ENCODE data around the gene BET1L. TPM values are rescaled to one million over a fixed set of nuclear protein-coding genes. Genes with fewer than 3 reads are reported as not detected.

BET1L gene
- total and polyA plus RNA-seq, 2 experiments from 2014 or later: 19.5 to 22.8 TPM

DNA sequence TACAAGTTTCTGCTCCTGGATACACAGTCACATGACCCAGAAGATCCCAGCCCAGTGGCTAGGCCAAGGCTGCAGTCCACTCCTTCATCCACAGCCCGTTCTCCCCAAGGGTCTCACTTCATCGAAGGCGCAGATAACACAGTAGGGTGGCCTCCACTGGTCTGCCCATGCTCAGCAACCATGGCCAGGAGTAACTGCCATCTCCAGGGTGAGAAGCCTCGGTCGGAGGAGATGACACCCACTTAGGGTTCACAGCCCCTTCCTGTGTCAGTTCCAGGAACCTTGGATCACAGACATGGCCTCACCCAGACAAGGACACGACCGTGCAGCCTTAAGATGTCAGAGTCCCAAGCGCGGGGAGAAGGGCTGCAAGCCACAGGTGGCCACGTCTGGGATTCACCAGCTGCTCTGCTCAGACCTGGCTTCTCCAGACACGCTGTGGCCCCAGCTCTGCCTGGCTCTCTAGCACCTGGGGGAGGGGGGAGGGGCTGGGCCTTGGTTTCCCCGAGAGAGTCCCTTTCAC is 2.6 kb downstream of the BET1L start:
- Histone ChIP-seq H3K27me3 (ENCODE audit: insufficient read depth) (no peaks in the 10 kb centered on the region), H3K4me2 (no peak overlapping the region), H3K4me1 (ENCODE audit: insufficient read depth) (peaks cover 9% of the 10 kb centered on the region; the same call in 1 of the 2 replicates), H3K9me2 (ENCODE audit: insufficient read depth) (no peaks in the 10 kb centered on the region), H3F3A (replicated peaks; ENCODE audit: low read depth) (peaks cover 9% of the 10 kb centered on the region), H3K27ac (ENCODE audit: low read depth) (no peak overlapping the region), H3K36me3 (ENCODE audit: insufficient read depth) (no peaks in the 10 kb centered on the region), H2AFZ (no peak overlapping the region), H3K4me3 (no peak overlapping the region), H4K20me1 (replicated peaks; ENCODE audit: insufficient read depth) (peaks cover 4% of the 10 kb centered on the region; the same call in 1 of the 2 replicates), H3K79me2 (replicated peaks; ENCODE audit: insufficient read depth) (peaks cover 20% of the 10 kb centered on the region)
- peaks cover 4% of the 10 kb centered on the region; the same call in 2 of the 3 replicates for H3K4me1 Mint-ChIP-seq
- DNase-seq (ENCODE audit: low spot score): no peak
- ATAC-seq: no peak
- TF ChIP-seq, protein P1, sequence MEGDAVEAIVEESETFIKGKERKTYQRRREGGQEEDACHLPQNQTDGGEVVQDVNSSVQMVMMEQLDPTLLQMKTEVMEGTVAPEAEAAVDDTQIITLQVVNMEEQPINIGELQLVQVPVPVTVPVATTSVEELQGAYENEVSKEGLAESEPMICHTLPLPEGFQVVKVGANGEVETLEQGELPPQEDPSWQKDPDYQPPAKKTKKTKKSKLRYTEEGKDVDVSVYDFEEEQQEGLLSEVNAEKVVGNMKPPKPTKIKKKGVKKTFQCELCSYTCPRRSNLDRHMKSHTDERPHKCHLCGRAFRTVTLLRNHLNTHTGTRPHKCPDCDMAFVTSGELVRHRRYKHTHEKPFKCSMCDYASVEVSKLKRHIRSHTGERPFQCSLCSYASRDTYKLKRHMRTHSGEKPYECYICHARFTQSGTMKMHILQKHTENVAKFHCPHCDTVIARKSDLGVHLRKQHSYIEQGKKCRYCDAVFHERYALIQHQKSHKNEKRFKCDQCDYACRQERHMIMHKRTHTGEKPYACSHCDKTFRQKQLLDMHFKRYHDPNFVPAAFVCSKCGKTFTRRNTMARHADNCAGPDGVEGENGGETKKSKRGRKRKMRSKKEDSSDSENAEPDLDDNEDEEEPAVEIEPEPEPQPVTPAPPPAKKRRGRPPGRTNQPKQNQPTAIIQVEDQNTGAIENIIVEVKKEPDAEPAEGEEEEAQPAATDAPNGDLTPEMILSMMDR (conservative IDR thresholded peaks at IDR 0.05; ENCODE audit: low read depth in 2 of 2): no peak
- TF ChIP-seq POLR2AphosphoS5 (IDR thresholded peaks at IDR 0.05; ENCODE audit: low read depth) (no peak), CREB1 (CRISPR knock-in tag; IDR thresholded peaks at IDR 0.05; ENCODE audit: low read depth) (no peak), JUNB (IDR thresholded peaks at IDR 0.05; ENCODE audit: unreplicated experiment) (no peak), STAT1 (IDR thresholded peaks at IDR 0.05; ENCODE audit: unreplicated experiment) (no peak), NANOG (IDR thresholded peaks at IDR 0.05; ENCODE audit: borderline replicate concordance) (no peak), EZH2 (IDR thresholded peaks at IDR 0.05; ENCODE audit: low read depth, unreplicated experiment) (no peak)
- TF ChIP-seq, protein P2, sequence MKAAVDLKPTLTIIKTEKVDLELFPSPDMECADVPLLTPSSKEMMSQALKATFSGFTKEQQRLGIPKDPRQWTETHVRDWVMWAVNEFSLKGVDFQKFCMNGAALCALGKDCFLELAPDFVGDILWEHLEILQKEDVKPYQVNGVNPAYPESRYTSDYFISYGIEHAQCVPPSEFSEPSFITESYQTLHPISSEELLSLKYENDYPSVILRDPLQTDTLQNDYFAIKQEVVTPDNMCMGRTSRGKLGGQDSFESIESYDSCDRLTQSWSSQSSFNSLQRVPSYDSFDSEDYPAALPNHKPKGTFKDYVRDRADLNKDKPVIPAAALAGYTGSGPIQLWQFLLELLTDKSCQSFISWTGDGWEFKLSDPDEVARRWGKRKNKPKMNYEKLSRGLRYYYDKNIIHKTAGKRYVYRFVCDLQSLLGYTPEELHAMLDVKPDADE (IDR thresholded peaks at IDR 0.05): no peak
- TF ChIP-seq, protein P3, sequence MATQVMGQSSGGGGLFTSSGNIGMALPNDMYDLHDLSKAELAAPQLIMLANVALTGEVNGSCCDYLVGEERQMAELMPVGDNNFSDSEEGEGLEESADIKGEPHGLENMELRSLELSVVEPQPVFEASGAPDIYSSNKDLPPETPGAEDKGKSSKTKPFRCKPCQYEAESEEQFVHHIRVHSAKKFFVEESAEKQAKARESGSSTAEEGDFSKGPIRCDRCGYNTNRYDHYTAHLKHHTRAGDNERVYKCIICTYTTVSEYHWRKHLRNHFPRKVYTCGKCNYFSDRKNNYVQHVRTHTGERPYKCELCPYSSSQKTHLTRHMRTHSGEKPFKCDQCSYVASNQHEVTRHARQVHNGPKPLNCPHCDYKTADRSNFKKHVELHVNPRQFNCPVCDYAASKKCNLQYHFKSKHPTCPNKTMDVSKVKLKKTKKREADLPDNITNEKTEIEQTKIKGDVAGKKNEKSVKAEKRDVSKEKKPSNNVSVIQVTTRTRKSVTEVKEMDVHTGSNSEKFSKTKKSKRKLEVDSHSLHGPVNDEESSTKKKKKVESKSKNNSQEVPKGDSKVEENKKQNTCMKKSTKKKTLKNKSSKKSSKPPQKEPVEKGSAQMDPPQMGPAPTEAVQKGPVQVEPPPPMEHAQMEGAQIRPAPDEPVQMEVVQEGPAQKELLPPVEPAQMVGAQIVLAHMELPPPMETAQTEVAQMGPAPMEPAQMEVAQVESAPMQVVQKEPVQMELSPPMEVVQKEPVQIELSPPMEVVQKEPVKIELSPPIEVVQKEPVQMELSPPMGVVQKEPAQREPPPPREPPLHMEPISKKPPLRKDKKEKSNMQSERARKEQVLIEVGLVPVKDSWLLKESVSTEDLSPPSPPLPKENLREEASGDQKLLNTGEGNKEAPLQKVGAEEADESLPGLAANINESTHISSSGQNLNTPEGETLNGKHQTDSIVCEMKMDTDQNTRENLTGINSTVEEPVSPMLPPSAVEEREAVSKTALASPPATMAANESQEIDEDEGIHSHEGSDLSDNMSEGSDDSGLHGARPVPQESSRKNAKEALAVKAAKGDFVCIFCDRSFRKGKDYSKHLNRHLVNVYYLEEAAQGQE (IDR thresholded peaks at IDR 0.05; ENCODE audit: unreplicated experiment): no peak
- TF ChIP-seq, protein P4, sequence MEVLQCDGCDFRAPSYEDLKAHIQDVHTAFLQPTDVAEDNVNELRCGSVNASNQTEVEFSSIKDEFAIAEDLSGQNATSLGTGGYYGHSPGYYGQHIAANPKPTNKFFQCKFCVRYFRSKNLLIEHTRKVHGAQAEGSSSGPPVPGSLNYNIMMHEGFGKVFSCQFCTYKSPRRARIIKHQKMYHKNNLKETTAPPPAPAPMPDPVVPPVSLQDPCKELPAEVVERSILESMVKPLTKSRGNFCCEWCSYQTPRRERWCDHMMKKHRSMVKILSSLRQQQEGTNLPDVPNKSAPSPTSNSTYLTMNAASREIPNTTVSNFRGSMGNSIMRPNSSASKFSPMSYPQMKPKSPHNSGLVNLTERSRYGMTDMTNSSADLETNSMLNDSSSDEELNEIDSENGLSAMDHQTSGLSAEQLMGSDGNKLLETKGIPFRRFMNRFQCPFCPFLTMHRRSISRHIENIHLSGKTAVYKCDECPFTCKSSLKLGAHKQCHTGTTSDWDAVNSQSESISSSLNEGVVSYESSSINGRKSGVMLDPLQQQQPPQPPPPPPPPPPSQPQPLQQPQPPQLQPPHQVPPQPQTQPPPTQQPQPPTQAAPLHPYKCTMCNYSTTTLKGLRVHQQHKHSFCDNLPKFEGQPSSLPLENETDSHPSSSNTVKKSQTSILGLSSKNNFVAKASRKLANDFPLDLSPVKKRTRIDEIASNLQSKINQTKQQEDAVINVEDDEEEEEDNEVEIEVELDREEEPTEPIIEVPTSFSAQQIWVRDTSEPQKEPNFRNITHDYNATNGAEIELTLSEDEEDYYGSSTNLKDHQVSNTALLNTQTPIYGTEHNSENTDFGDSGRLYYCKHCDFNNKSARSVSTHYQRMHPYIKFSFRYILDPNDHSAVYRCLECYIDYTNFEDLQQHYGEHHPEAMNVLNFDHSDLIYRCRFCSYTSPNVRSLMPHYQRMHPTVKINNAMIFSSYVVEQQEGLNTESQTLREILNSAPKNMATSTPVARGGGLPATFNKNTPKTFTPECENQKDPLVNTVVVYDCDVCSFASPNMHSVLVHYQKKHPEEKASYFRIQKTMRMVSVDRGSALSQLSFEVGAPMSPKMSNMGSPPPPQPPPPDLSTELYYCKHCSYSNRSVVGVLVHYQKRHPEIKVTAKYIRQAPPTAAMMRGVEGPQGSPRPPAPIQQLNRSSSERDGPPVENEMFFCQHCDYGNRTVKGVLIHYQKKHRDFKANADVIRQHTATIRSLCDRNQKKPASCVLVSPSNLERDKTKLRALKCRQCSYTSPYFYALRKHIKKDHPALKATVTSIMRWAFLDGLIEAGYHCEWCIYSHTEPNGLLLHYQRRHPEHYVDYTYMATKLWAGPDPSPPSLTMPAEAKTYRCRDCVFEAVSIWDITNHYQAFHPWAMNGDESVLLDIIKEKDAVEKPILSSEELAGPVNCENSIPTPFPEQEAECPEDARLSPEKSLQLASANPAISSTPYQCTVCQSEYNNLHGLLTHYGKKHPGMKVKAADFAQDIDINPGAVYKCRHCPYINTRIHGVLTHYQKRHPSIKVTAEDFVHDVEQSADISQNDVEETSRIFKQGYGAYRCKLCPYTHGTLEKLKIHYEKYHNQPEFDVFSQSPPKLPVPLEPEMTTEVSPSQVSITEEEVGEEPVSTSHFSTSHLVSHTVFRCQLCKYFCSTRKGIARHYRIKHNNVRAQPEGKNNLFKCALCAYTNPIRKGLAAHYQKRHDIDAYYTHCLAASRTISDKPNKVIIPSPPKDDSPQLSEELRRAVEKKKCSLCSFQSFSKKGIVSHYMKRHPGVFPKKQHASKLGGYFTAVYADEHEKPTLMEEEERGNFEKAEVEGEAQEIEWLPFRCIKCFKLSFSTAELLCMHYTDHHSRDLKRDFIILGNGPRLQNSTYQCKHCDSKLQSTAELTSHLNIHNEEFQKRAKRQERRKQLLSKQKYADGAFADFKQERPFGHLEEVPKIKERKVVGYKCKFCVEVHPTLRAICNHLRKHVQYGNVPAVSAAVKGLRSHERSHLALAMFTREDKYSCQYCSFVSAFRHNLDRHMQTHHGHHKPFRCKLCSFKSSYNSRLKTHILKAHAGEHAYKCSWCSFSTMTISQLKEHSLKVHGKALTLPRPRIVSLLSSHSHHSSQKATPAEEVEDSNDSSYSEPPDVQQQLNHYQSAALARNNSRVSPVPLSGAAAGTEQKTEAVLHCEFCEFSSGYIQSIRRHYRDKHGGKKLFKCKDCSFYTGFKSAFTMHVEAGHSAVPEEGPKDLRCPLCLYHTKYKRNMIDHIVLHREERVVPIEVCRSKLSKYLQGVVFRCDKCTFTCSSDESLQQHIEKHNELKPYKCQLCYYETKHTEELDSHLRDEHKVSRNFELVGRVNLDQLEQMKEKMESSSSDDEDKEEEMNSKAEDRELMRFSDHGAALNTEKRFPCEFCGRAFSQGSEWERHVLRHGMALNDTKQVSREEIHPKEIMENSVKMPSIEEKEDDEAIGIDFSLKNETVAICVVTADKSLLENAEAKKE (CRISPR knock-in tag; IDR thresholded peaks at IDR 0.05): no peak
- H3K36me3 Mint-ChIP-seq (ENCODE audit: low read depth): peaks cover 24% of the 10 kb centered on the region
- no peak overlapping the region for H3K4me3 Mint-ChIP-seq
- no peaks in the 10 kb centered on the region for H3K9me3 Mint-ChIP-seq
- H3K27me3 Mint-ChIP-seq (ENCODE audit: insufficient read depth, low read depth, poor library complexity): peaks cover 17% of the 10 kb centered on the region
- H3K27ac Mint-ChIP-seq: no peak overlapping the region
